ENCODE data around the gene RAVER2.
A peak's percentile ranks its signal among the peaks of the same experiment; 100 is the strongest.

Gene RAVER2

GRCh38 chr1:64823691-64824476 is 79.0 kb downstream of the RAVER2 start:
- DNase-seq (ENCODE audit: insufficient read length, low spot score) = no peak
- peak; percentile 91 for FAIRE-seq
- TF ChIP-seq POLR2A (IDR thresholded peaks at IDR 0.05; ENCODE audit: low read depth, low read length) = no peak
- TF ChIP-seq PAX5 (IDR thresholded peaks at IDR 0.05; ENCODE audit: insufficient read depth, low read length, severe bottlenecking) = no peak
- no peak for TF ChIP-seq SPI1 (IDR thresholded peaks at IDR 0.05; ENCODE audit: low read depth, low read length)
- no peak for TF ChIP-seq POLR2AphosphoS5 (IDR thresholded peaks at IDR 0.05; ENCODE audit: low read depth, low read length)
- no peak for TF ChIP-seq POU2F2 (IDR thresholded peaks at IDR 0.05; ENCODE audit: low read depth, low read length)
- no peak for TF ChIP-seq TAF1 (IDR thresholded peaks at IDR 0.05; ENCODE audit: low read depth, low read length)

GRCh38 chr1:64826991-64827390 is 82.1 kb downstream of the RAVER2 start:
- DNase-seq (ENCODE audit: insufficient read length, low spot score) = no peak
- FAIRE-seq = no peak
- no peak for TF ChIP-seq POU2F2 (IDR thresholded peaks at IDR 0.05; ENCODE audit: low read depth, low read length)

GRCh38 chr1:64828829-64829228 is 84.0 kb downstream of the RAVER2 start:
- TF ChIP-seq PAX5 (IDR thresholded peaks at IDR 0.05; ENCODE audit: insufficient read depth, low read length, severe bottlenecking) = no peak
- peak; percentile 58; the same call in 1 of the 2 replicates for TF ChIP-seq SPI1 (IDR thresholded peaks at IDR 0.05; ENCODE audit: low read depth, low read length)
- TF ChIP-seq POLR2A (IDR thresholded peaks at IDR 0.05; ENCODE audit: low read depth, low read length) = no peak
- FAIRE-seq (no peak), DNase-seq (ENCODE audit: insufficient read length, low spot score) (no peak)

- DNase-seq (ENCODE audit: insufficient read length, low spot score) (no peak), FAIRE-seq (no peak)
- TF ChIP-seq POLR2AphosphoS5 (IDR thresholded peaks at IDR 0.05; ENCODE audit: low read depth, low read length) = no peak
Measured at GRCh38 chr1:64829411-64830029, 84.6 kb downstream of the RAVER2 start.

- FAIRE-seq = no peak
- no peak for DNase-seq (ENCODE audit: insufficient read length, low spot score)
- TF ChIP-seq POLR2A (IDR thresholded peaks at IDR 0.05; ENCODE audit: low read depth, low read length) (peak; percentile 35; the same call in 1 of the 2 replicates), POU2F2 (IDR thresholded peaks at IDR 0.05; ENCODE audit: low read depth, low read length) (no peak)
Measured at GRCh38 chr1:64830030-64830651, 85.3 kb downstream of the RAVER2 start.

- no peak for DNase-seq (ENCODE audit: insufficient read length, low spot score)
- TF ChIP-seq TAF1 (IDR thresholded peaks at IDR 0.05; ENCODE audit: low read depth, low read length) = no peak
- TF ChIP-seq SPI1 (IDR thresholded peaks at IDR 0.05; ENCODE audit: low read depth, low read length) = no peak
- no peak for TF ChIP-seq POLR2AphosphoS5 (IDR thresholded peaks at IDR 0.05; ENCODE audit: low read depth, low read length)
- FAIRE-seq = no peak
Measured at GRCh38 chr1:64834734-64835133, 89.9 kb downstream of the RAVER2 start.

DNA sequence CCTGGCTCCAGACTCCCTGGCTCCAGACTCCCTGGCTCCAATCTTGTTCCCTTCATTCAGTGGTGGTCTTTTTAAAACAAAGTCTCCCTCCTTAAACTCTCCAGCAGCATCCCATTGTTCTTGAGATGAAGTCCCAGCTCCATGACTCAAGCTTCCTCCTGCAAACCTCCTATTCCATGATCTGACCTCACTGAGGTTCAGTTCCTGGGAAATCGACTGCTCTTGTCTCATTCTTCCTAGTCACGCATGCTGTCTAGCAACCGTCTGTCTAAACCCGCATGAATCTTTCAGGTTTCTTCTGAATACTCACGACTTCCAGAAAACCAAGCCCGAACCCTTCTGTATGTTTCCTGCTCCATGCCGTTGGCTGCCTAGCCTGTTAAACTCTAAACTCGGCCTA is 91.9 kb downstream of the RAVER2 start:
- DNase-seq (ENCODE audit: insufficient read length, low spot score) = no peak
- no peak for TF ChIP-seq POLR2A (IDR thresholded peaks at IDR 0.05; ENCODE audit: low read depth, low read length)
- TF ChIP-seq TAF1 (IDR thresholded peaks at IDR 0.05; ENCODE audit: low read depth, low read length) = no peak
- TF ChIP-seq POLR2AphosphoS5 (IDR thresholded peaks at IDR 0.05; ENCODE audit: low read depth, low read length) = no peak
- no peak for TF ChIP-seq POU2F2 (IDR thresholded peaks at IDR 0.05; ENCODE audit: low read depth, low read length)
- TF ChIP-seq SPI1 (IDR thresholded peaks at IDR 0.05; ENCODE audit: low read depth, low read length) = no peak
- no peak for TF ChIP-seq PAX5 (IDR thresholded peaks at IDR 0.05; ENCODE audit: insufficient read depth, low read length, severe bottlenecking)
- FAIRE-seq = no peak

DNA sequence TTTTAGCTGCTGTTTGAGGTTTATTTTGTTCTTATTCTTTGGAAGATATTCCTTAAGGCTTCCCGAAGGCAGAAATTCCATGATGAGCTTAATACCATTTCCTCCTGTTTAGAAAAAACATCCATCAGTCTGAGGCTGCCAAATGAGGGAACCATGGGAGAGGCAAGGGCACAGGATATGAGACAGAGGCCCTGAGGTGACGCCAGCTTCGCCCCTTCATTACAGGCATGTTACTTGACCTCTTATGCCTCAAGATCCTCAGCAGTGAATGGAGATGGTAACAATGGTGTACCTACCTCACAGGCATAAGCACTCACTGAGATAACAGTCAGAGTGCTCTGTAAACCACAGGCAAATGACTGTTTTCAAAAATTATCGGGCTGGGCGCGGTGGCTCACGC is 93.6 kb downstream of the RAVER2 start:
- FAIRE-seq = no peak
- no peak for TF ChIP-seq POU2F2 (IDR thresholded peaks at IDR 0.05; ENCODE audit: low read depth, low read length)
- no peak for TF ChIP-seq SPI1 (IDR thresholded peaks at IDR 0.05; ENCODE audit: low read depth, low read length)
- TF ChIP-seq TAF1 (IDR thresholded peaks at IDR 0.05; ENCODE audit: low read depth, low read length) = no peak
- TF ChIP-seq PAX5 (IDR thresholded peaks at IDR 0.05; ENCODE audit: insufficient read depth, low read length, severe bottlenecking) = no peak
- TF ChIP-seq POLR2AphosphoS5 (IDR thresholded peaks at IDR 0.05; ENCODE audit: low read depth, low read length) = no peak
- no peak for TF ChIP-seq POLR2A (IDR thresholded peaks at IDR 0.05; ENCODE audit: low read depth, low read length)
- no peak for DNase-seq (ENCODE audit: insufficient read length, low spot score)

DNA sequence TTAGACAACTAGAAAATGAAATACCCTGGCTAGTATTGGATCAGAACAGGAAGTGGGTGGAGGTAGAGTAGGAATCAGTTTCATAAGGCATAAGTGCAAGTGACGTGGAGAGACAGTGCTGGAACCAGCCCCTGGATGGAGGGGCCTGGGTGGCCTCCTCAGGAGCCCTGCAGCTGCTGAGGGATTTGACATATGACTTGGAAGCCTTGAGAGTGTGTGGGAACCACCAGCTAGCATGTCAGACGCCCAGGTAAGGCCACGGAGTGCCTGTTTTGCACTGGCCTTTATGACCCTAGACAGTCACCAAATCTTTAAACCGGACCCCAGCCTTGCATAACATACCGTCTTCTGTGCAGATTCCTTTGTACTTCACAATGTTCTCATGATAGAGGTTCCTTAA is 94.4 kb downstream of the RAVER2 start:
- no peak for DNase-seq (ENCODE audit: insufficient read length, low spot score)
- FAIRE-seq = no peak
- TF ChIP-seq PAX5 (IDR thresholded peaks at IDR 0.05; ENCODE audit: insufficient read depth, low read length, severe bottlenecking) = no peak
- TF ChIP-seq TAF1 (IDR thresholded peaks at IDR 0.05; ENCODE audit: low read depth, low read length) = no peak
- no peak for TF ChIP-seq POLR2AphosphoS5 (IDR thresholded peaks at IDR 0.05; ENCODE audit: low read depth, low read length)
- no peak for TF ChIP-seq SPI1 (IDR thresholded peaks at IDR 0.05; ENCODE audit: low read depth, low read length)
- no peak for TF ChIP-seq POLR2A (IDR thresholded peaks at IDR 0.05; ENCODE audit: low read depth, low read length)
- no peak for TF ChIP-seq POU2F2 (IDR thresholded peaks at IDR 0.05; ENCODE audit: low read depth, low read length)

GRCh38 chr1:64839732-64840405 is 95.0 kb downstream of the RAVER2 start:
- DNase-seq (ENCODE audit: insufficient read length, low spot score) (no peak), FAIRE-seq (no peak)
- TF ChIP-seq POU2F2 (IDR thresholded peaks at IDR 0.05; ENCODE audit: low read depth, low read length) (no peak), SPI1 (IDR thresholded peaks at IDR 0.05; ENCODE audit: low read depth, low read length) (no peak), TAF1 (IDR thresholded peaks at IDR 0.05; ENCODE audit: low read depth, low read length) (no peak), POLR2A (IDR thresholded peaks at IDR 0.05; ENCODE audit: low read depth, low read length) (no peak), POLR2AphosphoS5 (IDR thresholded peaks at IDR 0.05; ENCODE audit: low read depth, low read length) (no peak), PAX5 (IDR thresholded peaks at IDR 0.05; ENCODE audit: insufficient read depth, low read length, severe bottlenecking) (no peak)

Measured in GM12891 (cell line).